Raji (cell line): ENCODE data around the gene PTPN2.

ENCODE experiments used
- POLR2A ChIP-seq: IDR thresholded peaks from 2 replicates; pipeline ENCODE4 v1.6.1; 2011; ENCODE audit warnings: low read depth, low read length, control low read depth; ENCODE audit not compliant: insufficient read depth

The PTPN2 gene

GRCh38 chr18:12776821-12777471 lies 107.1 kb downstream of the PTPN2 start:
- no peak for TF ChIP-seq POLR2A

GRCh38 chr18:12774982-12775381 lies 109.1 kb downstream of the PTPN2 start:
- TF ChIP-seq POLR2A: no peak

- no peak for TF ChIP-seq POLR2A
These were observed 110.7 kb downstream of the PTPN2 start for GRCh38 chr18:12773369-12773768.

GRCh38 chr18:12772111-12772510 lies 111.9 kb downstream of the PTPN2 start:
- TF ChIP-seq POLR2A: no peak

- TF ChIP-seq POLR2A: no peak
These were observed 113.4 kb downstream of the PTPN2 start for GRCh38 chr18:12770469-12771219.

- TF ChIP-seq POLR2A: no peak
These were observed 114.2 kb downstream of the PTPN2 start for GRCh38 chr18:12769644-12770440.

GRCh38 chr18:12769136-12769535 lies 114.9 kb downstream of the PTPN2 start:
- no peak for TF ChIP-seq POLR2A

GRCh38 chr18:12768625-12769024 lies 115.4 kb downstream of the PTPN2 start:
- no peak for TF ChIP-seq POLR2A

GRCh38 chr18:12767580-12768155 lies 116.4 kb downstream of the PTPN2 start:
- no peak for TF ChIP-seq POLR2A

- TF ChIP-seq POLR2A: no peak
These were observed 117.0 kb downstream of the PTPN2 start for GRCh38 chr18:12766986-12767433.

GRCh38 chr18:12765586-12765985 lies 118.5 kb downstream of the PTPN2 start:
- TF ChIP-seq POLR2A: no peak

- TF ChIP-seq POLR2A: no peak
These were observed 118.9 kb downstream of the PTPN2 start for GRCh38 chr18:12765126-12765525.

- no peak for TF ChIP-seq POLR2A
These were observed 129.5 kb downstream of the PTPN2 start for GRCh38 chr18:12754511-12754910.

- no peak for TF ChIP-seq POLR2A
These were observed 132.1 kb downstream of the PTPN2 start for GRCh38 chr18:12751891-12752290.

GRCh38 chr18:12751503-12751884 lies 132.5 kb downstream of the PTPN2 start:
- no peak for TF ChIP-seq POLR2A
